NOMO-1 (cell line): ENCODE results near the gene CHRNA10.

Experiments
- DNase-seq, 2 experiments: peaks; one replicate each; lab custom pipeline; 2025; ENCODE audit not compliant: unreplicated experiment in 2 of 2; lab: John Stamatoyannopoulos, UW

CHRNA10 gene

DNA sequence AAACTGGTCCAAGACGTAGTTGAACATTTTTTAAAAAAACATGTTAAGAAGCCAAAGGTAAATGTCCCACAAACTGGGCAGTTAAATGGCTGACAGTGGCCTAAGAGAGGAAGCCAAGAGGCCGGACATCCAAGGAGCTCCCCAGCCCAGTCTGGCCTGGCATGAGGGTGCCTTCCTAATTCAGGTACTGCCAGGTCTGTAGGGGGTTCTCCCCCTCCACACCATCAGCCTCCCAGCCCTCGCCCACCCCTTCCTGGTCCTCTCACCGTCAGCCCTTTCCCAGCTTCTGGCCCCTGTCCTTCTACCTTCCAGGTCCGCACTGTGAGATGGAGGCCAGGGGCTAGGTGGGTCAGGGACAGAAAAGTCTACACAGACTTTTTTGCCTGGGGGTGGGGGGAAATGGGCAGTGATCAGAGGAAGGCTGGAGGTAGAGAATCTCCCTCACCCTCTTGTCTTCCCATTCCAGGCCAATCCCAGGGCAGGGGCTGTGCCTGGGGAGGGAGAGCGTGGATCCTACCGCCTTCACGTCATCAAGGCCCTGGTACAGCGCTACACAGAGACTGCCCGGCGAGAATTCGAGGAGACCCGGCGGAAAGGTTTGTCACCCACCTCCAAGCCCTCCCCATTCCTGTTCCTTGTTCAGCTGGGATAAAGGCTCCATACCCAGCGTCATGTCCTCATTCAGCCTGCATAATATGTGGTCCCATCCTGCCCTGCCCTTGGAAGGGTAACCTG is 35.4 kb downstream of the CHRNA10 start:
- DNase-seq = no peak

DNA sequence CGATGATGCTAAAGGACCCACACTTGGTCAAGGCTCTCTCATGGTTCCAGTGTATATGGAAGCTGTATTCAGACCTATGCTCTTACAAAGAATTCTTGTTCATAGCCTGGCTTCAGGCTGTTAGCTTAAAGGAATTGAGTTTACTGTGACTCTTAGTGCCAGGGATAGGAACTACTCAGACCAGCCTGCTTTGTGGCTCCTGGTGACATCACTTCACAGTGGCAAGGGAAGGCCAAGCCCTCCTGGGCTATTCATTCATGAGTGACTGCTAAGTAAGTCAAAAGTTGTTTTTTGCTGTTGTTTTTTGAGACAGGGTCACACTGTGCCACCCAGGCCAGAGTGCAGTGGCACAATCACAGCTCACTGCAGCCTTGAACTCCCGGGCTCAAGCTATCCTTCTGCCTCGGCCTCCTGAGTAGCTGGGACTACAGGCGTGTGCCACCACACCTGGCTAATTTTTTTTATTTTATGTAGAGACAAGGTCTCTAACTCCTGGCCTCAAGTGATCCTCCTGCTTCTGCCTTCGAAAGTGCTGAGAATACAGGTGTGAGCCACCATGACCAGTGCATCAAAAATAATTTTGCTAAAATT is 39.0 kb downstream of the CHRNA10 start:
- no peak for DNase-seq

DNA sequence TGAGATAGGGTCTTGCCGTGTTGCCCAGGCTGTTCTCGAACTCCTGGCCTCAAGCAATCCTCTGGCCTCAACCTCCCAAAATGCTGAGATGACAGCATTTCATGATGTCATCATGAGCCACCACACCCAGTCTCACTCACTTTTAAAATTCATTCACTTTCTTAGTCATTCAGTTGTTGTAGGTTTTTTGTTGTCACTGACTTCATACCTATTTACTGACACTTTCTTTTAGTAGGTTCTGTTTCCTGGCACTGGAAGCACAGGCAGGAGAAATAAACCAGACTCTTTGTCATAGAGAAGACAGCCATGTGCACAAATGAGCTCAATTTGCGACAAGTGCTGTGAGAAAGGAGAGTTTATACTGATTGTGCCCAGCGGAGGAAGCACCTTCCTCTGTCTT is 39.9 kb downstream of the CHRNA10 start:
- no peak for DNase-seq

DNA sequence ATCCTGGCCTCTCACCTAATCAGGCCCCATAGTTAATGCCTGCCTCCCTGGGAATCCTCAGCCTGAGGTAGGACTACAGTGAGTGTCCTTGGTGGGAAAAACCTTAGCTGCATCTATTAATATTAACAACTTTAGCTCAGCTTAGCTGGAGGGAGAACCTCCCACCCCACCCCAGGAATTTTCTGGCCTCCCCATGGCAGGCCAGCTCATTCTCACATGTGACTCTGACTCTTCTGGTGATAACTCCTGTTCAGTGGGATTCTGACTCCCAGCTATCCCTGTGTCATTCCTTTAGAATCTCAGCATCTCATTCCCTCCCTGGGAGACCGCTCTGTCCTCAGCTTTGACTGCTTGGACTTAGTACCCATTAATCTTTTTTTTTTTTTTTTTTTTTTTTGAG is 43.9 kb downstream of the CHRNA10 start:
- no peak for DNase-seq

DNA sequence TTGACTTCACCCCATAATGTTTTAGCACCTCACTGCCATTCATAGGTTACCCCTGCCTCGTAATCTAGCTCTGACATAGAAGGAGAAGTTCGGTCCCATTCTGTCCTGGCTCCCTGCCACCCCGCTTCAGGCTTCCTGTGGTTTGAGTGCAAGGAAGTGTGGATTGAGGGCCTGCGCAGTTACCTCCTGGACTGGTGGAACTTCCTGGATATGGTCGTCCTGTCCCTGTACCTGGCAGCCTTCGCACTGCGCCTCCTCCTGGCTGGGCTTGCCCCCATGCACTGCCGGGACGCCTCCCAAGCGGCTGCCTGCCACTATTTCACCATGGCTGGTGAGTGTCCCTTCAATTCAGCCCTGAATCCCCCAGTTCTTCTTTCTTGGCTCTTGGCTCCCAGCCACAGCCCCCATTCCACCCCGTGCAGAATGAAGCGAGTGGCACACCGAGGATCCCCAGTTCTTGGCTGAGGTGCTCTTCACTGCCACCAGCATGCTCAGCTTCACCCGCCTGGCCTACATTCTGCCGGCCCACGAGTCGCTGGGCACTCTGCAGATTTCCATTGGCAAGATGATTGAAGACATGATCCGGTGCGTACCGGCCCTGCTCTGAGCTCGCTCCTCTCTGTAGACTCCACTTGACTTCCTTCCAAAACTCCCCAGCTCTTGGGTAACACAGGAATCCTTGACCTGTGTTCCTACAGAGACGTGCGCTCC is 44.8 kb downstream of the CHRNA10 start:
- no peak for DNase-seq

DNA sequence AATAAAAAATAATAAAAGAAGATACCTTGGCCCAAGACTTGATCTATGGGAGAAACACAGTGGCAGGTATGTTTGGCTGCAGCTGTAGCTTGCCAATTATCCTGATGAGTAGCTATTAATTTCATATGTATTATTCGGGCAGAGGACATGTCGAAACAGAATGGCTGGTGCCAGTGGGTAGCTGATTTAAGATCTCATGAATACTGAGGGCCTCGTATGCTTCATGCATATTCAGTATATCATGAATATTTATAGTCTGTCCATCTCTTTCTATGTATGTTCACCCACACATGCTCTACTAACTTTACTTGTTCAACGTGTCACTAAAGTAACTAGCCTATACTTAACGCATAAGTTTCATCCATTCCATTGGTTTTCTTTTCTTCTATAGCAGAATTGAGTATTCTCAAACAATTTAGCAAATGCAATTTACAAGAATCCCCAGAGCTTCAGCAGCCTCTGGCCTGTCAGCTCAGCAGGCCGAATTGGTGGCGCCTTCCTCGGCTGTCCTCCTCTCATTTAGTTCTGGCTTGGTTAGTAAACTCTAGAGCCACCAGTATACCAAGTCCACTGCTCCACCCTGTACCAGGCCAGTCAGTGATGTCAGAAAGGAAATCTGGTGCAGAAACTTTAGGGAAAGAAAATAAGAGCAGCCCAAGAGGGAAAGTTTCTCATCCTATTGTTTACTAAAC is 47.3 kb downstream of the CHRNA10 start:
- DNase-seq = no peak

DNA sequence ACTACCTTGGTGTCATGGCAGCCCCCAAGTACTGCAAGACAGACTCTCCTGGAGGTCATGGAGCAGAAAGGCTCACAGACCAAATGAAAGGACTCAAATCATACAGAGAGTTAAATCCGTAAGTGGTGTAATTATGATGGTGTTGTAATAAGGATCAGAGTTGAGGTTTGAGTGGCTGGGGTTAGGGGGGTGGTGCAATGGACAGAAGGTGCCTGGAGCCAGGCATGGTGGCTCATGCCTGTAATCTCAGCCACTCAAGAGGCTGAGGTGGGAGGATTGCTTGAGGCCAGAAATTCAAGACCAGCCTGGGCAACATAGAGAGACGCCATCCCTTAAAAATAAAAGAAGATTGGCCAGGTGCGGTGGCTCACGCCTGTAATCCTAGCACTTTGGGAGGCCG is 48.1 kb downstream of the CHRNA10 start:
- DNase-seq = peak; percentile 70 to 76

DNA sequence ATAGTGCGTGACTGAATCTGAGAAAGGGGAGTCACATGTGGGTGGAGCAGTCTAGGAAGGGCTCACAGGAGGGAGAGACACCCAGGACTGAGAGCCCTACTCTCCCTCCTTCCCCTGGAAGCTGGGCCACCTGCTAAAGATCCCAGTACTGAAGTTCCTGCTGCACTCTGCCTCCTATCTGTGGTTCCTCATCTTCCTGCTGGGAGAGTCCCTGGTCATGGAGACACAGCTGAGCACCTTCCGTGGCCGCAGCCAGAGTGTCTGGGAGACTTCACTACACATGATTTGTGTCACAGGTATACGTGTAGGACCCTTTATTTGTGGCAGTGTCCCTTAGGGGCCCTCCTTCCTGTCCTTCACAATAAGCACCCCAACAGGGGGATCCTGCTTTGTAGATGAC is 48.7 kb downstream of the CHRNA10 start:
- no peak for DNase-seq

DNA sequence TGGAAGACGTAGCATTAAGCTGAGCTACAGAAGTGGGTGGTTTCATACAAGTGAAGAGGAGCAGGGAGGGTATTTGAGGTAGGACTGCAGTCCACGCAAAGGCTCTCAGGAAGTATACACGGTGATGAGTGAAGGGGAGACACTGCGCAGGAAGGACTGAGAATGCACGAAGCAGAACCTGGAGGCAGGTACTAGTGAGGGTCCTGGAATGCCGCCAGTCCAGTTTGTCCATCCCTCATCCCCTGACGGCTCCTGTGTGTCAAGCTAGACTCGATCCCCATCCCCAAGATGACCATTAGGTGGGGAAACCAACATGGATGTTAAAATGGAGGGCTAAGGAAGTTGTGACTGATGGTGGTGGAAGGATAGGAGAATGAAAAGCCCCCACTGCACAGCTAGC is 53.2 kb downstream of the CHRNA10 start:
- no peak for DNase-seq

DNA sequence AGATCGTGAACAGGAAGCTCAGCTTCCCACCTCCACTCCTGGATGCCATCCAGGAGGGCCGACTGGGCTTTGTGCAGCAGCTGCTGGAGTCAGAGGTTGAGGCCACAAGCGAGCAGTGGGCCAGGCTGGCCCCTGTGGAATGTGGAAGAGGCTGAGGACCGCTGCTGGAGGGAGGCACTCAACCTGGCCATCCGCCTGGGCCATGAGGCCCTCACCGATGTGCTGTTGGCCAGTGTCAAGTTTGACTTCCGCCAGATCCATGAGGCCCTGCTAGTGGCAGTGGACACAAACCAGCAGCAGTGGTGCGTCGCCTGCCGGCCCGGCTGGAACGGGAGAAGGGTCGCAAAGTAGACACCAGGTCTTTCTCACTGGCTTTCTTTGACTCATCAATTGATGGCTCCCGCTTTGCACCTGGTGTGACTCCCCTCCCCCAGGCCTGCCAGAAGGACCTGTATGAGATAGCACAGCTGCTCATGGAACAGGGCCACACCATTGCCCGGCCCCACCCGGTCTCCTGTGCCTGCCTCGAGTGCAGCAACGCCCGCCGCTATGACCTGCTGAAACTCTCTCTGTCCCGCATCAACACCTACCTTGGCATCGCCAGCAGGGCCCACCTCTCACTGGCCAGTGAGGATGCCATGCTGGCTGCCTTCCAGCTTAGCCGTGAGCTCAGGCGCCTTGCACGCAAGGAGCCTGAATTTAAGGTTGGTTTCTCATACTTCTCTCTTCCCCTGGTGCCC is 54.3 kb downstream of the CHRNA10 start:
- no peak for DNase-seq

DNA sequence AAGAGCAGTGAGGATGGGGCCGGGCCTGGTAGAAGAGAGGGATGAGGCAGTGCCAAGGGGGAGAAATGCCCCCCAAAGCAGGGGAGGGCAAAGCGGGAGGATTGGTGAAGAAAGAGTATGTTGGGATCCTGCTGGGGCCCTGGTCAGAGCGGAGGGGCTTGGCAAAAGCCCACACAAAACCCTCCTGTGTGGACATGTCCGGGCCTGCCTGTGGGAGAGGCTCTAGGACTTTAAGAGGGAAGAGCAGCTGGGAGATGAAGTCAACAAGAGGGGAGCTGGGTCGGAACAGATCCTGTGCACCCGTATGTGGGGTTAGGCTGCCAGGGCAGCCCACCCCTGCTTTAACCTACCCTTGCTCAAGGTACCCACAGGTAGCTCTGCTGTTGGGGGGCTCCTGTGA is 55.2 kb downstream of the CHRNA10 start:
- DNase-seq = no peak
